Kasumi-1 (cell line): ENCODE data around the gene NID2.

Experiments
- DNase-seq, 2 experiments: peaks; one replicate each; lab custom pipeline; 2025; lab: John Stamatoyannopoulos, UW

NID2 gene

DNA sequence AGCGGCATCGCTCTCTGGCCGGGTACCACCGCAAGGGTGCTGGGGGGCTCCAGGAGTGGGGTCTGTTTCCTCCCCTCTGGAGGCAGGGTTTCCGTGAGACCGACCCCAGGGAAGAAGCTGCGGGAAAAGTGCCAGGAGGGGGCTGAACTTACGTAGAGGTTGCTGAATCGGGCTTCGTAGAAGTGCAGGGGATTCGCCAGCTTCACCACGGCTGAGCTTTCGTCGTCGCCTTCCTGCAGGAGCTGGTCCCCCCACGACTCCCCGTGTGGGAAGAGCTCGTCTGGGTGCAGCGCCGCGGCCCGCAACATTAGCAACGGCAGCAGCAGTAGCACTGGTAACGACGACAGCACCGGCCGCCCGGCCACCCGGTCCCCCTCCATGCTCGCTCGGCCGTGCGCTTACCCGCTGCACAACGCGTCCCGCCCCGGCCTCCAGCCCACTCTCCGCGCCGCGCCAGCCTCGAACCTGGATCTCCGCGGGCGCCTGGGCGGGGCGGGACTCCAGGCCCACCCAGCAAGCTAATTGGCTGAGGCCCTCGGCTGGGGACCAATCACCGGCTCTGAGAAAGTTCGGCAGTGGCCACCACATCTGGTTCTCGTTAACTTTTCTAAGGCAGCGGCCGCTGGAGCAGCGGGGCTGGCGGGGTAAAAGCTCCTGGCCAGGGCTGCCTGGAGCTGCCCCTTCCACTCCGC lies at the start of gene NID2:
NID2 (minus strand) TSS at position 445 of the 692 bp plus-strand sequence; CDS start at position 380, 65 bp downstream.
- peak; percentile 47 to 63 for DNase-seq

- no peak for DNase-seq
These were observed 48.4 kb upstream of the NID2 start for GRCh38 chr14:52117111-52117832.

DNA sequence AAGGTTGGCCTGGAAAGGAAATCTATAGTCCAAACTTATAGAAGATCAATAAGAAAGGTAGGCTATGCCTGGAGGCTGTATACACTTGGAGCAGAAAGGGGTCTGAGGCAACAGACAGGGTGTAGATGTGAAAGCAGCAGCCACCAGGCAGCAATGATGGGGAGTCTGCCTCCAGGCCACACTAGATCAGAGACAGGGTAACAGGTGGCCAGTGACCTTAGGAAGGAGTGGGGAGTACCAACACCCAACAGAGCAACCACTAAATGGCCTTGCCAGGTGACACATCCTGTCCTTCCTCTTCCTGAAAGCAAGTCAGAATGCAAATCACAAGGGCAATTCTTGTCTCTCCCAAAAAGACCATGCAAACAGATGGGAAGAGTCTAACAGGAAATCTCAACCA lies 46.4 kb upstream of the NID2 start:
- peak in 1 of 2 experiments; percentile 4 for DNase-seq

GRCh38 chr14:52112336-52113018 lies 43.6 kb upstream of the NID2 start:
- DNase-seq: no peak

DNA sequence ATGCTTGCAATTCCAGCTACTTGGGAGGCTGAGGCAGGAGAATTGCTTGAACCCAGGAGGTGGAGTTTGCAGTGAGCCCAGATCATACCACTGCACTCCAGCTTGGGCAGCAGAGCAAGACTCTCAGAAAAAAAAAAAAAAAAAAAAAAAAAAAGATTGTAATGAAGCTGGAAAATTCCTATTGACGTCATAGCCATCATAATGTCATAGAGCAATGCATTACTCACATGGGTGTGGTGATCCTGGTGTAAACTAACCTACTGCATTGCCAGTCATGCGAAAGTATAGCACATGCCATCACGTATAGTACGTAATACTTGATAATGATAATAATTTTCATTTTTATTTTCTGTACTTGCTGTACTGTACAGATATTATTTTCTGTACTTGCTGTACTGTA lies 42.7 kb upstream of the NID2 start:
- no peak for DNase-seq

DNA sequence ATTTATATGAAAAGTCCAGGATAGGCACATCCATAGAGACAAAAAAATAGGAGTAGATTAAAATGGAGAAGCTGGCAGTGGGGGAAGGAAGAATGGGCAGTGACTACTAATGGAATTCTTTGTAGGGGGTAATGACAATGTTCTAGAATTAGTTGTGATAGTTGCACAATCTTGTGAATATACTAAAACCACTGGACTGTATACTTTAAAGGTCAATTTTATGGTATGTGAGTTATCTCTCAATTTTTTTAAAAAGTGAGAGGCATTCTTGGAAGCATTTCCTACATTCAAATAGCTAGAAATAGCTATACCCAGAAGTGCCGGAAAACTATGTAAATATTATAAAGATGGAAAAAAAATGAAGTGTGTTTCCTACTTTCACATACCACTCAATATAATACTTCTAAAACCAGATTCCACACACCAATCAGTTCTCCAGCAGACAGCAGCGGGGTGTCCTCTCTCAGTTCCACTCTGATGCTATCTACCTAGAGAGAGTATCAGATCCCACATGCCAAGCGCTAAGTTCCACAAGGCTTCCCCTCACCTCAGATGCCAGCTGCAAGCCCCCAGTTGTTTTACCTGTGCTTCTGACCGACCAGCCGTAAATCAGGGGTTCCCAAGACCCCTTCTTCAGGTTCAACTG lies 41.7 kb upstream of the NID2 start:
- no peak for DNase-seq

DNA sequence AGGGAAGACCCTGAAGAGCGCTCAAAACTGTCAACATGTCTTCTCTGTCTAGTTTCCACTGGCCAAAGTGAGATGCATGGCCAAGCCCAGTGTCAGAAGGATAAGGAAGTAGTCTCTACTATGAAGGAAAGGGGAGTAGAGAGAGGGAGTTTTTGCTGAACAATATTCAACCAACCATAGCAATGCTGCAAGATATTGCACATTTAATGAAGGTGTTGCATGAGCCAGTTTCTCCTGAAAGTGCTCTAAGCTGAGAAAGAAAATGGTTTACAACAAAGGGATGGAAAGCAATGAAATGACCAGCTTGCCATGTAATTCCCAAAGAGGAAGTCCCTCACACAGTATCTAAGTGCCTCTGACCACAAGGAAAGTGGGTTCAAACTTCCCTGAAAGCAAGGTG lies 40.0 kb upstream of the NID2 start:
- DNase-seq: no peak

GRCh38 chr14:52106840-52107239 lies 38.0 kb upstream of the NID2 start:
- DNase-seq: no peak

- DNase-seq: no peak
These were observed 34.6 kb upstream of the NID2 start for GRCh38 chr14:52103416-52103815.

GRCh38 chr14:52095794-52096193 lies 26.9 kb upstream of the NID2 start:
- no peak for DNase-seq

- no peak for DNase-seq
These were observed 26.5 kb upstream of the NID2 start for GRCh38 chr14:52095336-52095735.

DNA sequence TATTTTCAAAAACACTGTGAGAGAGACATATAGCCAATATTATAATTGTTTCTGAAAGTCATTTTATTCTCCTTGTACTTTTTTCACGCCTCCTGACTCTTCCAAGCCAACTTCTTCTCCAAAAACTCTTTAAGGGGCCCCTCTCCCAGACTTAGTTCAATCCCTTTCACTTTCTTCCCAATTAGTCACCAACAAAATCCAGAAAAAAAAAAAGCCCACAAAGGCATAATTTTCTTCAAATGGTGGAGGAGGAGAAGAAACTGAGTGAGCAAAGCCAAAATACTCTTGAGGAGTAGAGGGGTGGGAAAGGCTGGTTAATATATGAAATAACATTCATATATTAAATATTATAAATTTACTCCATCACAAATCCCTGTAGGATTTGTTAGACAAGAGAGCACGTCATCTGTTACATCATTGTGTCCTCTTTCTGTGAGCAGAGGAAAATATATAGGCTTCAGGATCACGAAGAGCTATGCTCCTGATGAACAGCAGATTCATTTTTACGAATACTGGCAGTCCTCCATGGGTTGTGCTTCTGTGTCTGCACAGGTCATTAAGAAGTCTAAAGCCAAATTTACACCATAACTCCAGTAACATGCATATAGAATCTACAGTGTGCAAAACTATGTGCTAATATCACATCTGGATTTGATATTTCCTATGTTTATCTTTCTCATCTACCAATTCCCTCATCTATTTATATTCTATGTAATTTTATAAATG lies 25.9 kb upstream of the NID2 start:
- no peak for DNase-seq

DNA sequence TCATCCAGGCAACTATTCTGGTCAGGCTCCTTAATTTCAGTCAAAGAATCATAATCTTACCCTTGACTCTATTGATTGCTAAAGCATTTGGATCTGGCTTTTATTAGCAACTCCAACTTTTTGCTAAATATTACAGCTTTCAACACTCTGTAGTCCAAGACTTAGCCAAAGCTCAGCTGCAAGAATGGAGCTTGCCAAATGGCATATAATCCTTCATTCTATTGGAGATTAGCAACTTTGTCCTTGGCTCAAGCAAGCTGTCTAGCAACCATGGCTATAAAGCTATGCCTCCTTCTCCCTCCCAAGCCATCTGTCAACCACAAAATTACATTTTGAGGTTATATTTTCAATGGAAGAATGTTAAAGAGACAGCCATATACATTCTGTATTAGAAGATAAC lies 23.1 kb upstream of the NID2 start:
- no peak for DNase-seq

DNA sequence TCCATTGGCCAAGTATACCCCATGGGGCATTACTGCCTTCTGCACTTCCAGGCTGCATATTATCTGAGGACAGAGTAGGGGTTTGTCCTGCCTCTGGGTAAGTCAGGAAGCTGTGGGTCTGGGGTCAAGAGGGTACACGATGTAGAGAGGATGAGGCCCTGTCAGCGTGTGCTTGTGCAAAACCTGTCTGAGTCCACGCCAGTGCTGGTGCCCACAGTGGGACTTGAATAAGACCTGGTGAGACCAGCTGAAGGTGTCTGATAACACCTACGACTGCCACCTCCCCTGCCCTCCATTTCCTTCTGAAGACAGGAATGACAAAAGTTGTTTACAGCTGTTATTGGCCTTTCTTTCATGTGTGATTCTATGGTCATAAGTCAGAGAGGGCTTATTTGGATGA lies 22.1 kb upstream of the NID2 start:
- DNase-seq: no peak

GRCh38 chr14:52089218-52089617 lies 20.4 kb upstream of the NID2 start:
- no peak for DNase-seq

GRCh38 chr14:52086711-52087110 lies 17.9 kb upstream of the NID2 start:
- no peak for DNase-seq

DNA sequence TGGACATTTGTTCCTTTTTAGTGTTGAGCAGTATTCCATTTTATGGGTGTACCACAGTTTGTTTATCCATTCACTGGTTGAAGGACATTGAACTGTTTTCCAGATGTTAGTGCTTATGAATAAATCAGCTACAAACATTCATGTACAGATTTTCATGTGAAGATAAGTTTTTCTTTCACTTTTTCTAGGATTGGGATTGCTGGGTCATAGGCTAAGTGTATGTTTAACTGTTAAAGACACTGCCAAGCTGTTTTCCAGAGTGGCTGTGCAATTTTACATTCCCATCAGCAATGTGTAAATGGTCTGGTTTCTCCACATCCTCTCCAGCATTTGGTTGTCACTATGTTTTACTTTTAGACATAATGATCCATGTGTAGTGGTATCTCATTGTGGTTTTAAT lies 14.0 kb upstream of the NID2 start:
- DNase-seq: no peak

- no peak for DNase-seq
These were observed 13.1 kb upstream of the NID2 start for GRCh38 chr14:52081964-52082363.

- DNase-seq: no peak
These were observed 12.2 kb upstream of the NID2 start for GRCh38 chr14:52080808-52081755.

DNA sequence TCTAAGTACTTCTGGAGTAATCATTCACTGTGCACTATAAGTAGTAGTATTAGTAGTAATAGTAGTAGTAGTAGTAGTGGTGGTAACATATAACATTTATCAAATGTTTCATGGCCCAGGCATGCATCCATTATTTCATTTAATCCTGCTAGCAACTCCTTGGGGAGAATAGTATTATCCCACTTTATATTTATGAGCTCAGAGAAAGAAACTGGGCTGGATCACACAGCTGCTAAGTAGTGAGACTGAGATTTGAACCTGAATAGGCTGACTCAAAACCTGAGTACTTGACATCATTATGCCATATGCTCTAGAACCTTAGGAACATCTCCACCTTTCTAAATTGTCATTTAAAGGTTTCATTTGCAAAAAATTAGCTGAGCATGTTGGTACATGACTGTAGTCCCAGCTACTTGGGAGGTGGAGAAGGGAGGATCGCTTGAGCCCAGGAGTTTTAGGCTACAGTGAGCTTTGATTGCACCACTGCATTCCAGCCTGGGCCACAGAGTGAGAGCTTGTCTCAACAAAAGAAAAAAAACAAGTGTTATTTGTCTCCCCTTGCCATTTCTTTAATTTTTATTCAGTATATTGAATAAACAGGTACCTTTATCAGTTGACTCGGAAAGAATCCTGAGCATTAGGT lies 11.4 kb upstream of the NID2 start:
- no peak for DNase-seq
